Endometrium (tissue), 2 donors: ENCODE data around the gene LYPD8.

Experiments
- FAIRE-seq: peaks from 2 replicates; lab custom pipeline; 2012; peaks lifted over from hg19 to GRCh38; lab: Jason Lieb, UNC
- donor health status: control.
- donor health status: control.

LYPD8 gene

GRCh38 chr1:248757784-248758195 is 2.2 kb upstream of the LYPD8 start:
- no peak for FAIRE-seq

GRCh38 chr1:248756636-248757035 is 1.1 kb upstream of the LYPD8 start:
- no peak for FAIRE-seq

- no peak for FAIRE-seq
These were observed 592 bp upstream of the LYPD8 start for GRCh38 chr1:248756151-248756550.

GRCh38 chr1:248753708-248754280 is 1.8 kb downstream of the LYPD8 start:
- no peak for FAIRE-seq

- no peak for FAIRE-seq
These were observed 2.4 kb downstream of the LYPD8 start for GRCh38 chr1:248753029-248753594.

- no peak for FAIRE-seq
These were observed 3.2 kb downstream of the LYPD8 start for GRCh38 chr1:248752161-248753028.

GRCh38 chr1:248751635-248752034 is 3.9 kb downstream of the LYPD8 start:
- no peak for FAIRE-seq

- FAIRE-seq: no peak
These were observed 4.4 kb downstream of the LYPD8 start for GRCh38 chr1:248751142-248751541.

- no peak for FAIRE-seq
These were observed 5.1 kb downstream of the LYPD8 start for GRCh38 chr1:248750496-248750895.

GRCh38 chr1:248748211-248748610 is 7.3 kb downstream of the LYPD8 start:
- no peak for FAIRE-seq

- FAIRE-seq: no peak
These were observed 14.7 kb downstream of the LYPD8 start for GRCh38 chr1:248740876-248741275.

- FAIRE-seq: no peak
These were observed 15.9 kb downstream of the LYPD8 start for GRCh38 chr1:248739572-248740205.

GRCh38 chr1:248737457-248737856 is 18.1 kb downstream of the LYPD8 start:
- FAIRE-seq: no peak

- FAIRE-seq: no peak
These were observed 18.6 kb downstream of the LYPD8 start for GRCh38 chr1:248736977-248737376.

GRCh38 chr1:248733566-248733965 is 22.0 kb downstream of the LYPD8 start:
- no peak for FAIRE-seq

- no peak for FAIRE-seq
These were observed 24.8 kb downstream of the LYPD8 start for GRCh38 chr1:248730507-248731335.

- FAIRE-seq: no peak
These were observed 41.3 kb downstream of the LYPD8 start for GRCh38 chr1:248714248-248714647.

GRCh38 chr1:248710305-248710900 is 45.2 kb downstream of the LYPD8 start:
- no peak for FAIRE-seq

- no peak for FAIRE-seq
These were observed 51.0 kb downstream of the LYPD8 start for GRCh38 chr1:248704606-248705005.

- FAIRE-seq: no peak
These were observed 51.9 kb downstream of the LYPD8 start for GRCh38 chr1:248703674-248704073.

- FAIRE-seq: no peak
These were observed 52.8 kb downstream of the LYPD8 start, which contains the start of gene OR14I1 for GRCh38 chr1:248702714-248703113. Gene OR14I1, minus strand, starts transcription at chr1:248702766.

GRCh38 chr1:248699099-248699498 is 56.5 kb downstream of the LYPD8 start:
- no peak for FAIRE-seq
